Adrenal gland (tissue), 12 donors: ENCODE data around the gene LPP. TPM values are rescaled to one million over a fixed set of nuclear protein-coding genes. Genes with fewer than 3 reads are reported as not detected.

Experiments
- DNase-seq, 7 donors: peaks; one replicate each; pipeline ENCODE4 v3.0.0-alpha.2; 2019 to 2020
- H3K27ac ChIP-seq, 5 donors: fragments of 200-600 bp; sonication (generic) in 4 of 5; 1 replicate in 3 of 5; 2 replicates in 2 of 5; pipeline versions ENCODE4 v1.5.1 to v1.8.0; 2016 to 2020; ENCODE audit warnings: mild to moderate bottlenecking in 1 of 5
- H3K27me3 ChIP-seq: fragments of 200-600 bp; 2 replicates; pipeline ENCODE4 v1.8.0; 2021
- H3K36me3 ChIP-seq, 2 donors: fragments of 200-600 bp; replicated peaks in 1 of 2; 1 replicate in 1 of 2; 2 replicates in 1 of 2; pipeline versions ENCODE4 v1.5.1 to v1.8.0; 2018 to 2022
- H3K4me1 ChIP-seq, 2 donors: fragments of 200-600 bp; replicated peaks in 1 of 2; 1 replicate in 1 of 2; 2 replicates in 1 of 2; pipeline versions ENCODE4 v1.5.1 to v1.8.0; 2018 to 2021
- H3K4me3 ChIP-seq, 4 donors: fragments of 200-600 bp; sonication (generic) in 3 of 4; one replicate each; pipeline ENCODE4 v1.5.1; 2016 to 2018
- H3K9me3 ChIP-seq, 3 donors: fragments of 200-600 bp; sonication (generic) in 1 of 3; replicated peaks in 1 of 3; 1 replicate in 2 of 3; 2 replicates in 1 of 3; pipeline versions ENCODE4 v1.5.1 to v1.8.0; 2016 to 2021
- POLR2A ChIP-seq, 2 donors: fragments of 450-650 bp; IDR thresholded peaks; one replicate each; pipeline ENCODE4 v1.6.1; 2017; ENCODE audit warnings: antibody characterized with exemption in 2 of 2, mild to moderate bottlenecking in 2 of 2, moderate library complexity in 1 of 2
- WGBS, 4 donors: extraction: QIAGEN DNeasy Blood & Tissue Kit in 2 of 4; methylation state at CpG; one replicate each; pipeline versions ENCODE4 v1.1.5 to v1.1.7; 2013 to 2017; 5-methylcytosine and 5-hydroxymethylcytosine counted together
- intact Hi-C, 2 donors: fragments of 100-400 bp; cut with DNase I; formaldehyde crosslinking; loops; one replicate each; pipeline versions ENCODE4 v1.14.1 to v1.15.0; 2022 to 2023
- polyA plus RNA-seq, 3 donors: library from polyadenylated mRNA; stranded (reverse); fragments of 200-250 nt in 2 of 3; fragments of 350-450 nt in 1 of 3; fragmentation: Illumina TruSeq in 1 of 3; extraction: RNeasy Lipid Tissue Mini Kit (QIAGEN cat#74804) in 1 of 3; gene quantifications; one replicate each; pipeline ENCODE4 v1.2.3, GENCODE V29; 2013 to 2014
- total RNA-seq, 9 donors: library from RNA; depleted of rRNA in 4 of 9; stranded (reverse); fragments of >200 nt in 4 of 9; fragments of 120-200 nt in 1 of 9; fragmentation: NEBNext Ultra II Directional in 1 of 9; extraction: Animal tissue kit (Norgen Biotek cat#: 25700) in 1 of 9; gene quantifications; one replicate each; pipeline versions ENCODE4 v1.1.0 to v1.2.4, GENCODE V29; 2013 to 2023
- TF ChIP-seq, protein P1 (sequence below), 6 experiments: fragments of 450-650 bp in 4 of 6; fragments of 200-600 bp in 2 of 6; sonication (generic) in 1 of 6; IDR thresholded peaks; 1 replicate in 5 of 6; 2 replicates in 1 of 6; pipeline versions ENCODE4 v1.5.1 to v1.8.0; 2016 to 2021; ENCODE audit warnings: antibody characterized with exemption in 6 of 6, mild to moderate bottlenecking in 2 of 6, moderate library complexity in 1 of 6
- donor health status: healthy with polysubstance abuse.
- donor health status: Bipolar disorder and iron deficiency.
- donor health status: DM: yes; HTN: yes; CAD: no.
- donor health status: DM: no; HTN: no; CAD: no.
- donor health status: DM: no; HTN: no; CAD: no.
- donor health status: DM: yes; HTN: yes; CAD: no.

LPP gene
- total and polyA plus RNA-seq, 12 donors: 7.0 to 170 (median 101) TPM

DNA sequence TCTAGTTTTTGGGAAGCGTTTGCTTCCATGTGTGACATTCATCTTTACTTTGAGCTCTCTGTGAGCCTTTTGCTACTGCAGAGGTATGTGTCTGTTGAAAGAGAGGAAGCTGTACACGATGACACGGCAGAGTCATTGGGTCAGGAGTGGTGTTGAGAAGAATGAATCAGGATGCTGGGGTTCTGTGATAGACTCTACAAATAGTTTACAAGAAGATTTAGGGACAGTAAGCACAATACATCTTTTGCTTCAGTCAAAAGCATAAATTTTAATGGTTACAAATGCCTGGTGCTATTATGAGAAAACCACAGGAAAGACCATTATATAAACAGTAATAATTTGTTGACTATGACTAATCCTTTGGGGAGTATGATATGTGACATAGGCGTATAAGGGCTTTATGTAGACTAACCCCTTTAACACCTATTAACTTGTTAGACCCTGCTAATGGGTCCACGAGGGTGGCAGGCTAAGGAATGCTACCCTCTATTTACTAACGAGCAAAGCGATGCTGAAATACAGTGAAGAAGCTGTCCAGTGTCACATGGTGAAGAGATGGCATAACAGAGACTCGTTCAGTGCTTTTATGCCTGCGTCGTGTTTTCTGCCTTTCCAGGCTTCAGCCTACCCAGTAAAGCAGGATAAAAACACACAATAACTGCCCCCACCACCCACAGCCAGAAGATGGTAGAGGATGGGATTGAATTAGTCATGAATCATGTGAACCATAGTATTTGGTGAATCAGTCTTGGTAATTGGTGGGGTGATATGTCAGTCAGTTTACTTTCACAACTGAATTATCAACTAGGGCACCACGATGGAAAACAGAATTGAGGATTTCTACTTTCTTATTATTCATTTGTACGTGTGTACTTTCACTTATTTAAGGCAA, 118.8 kb downstream of the LPP start:
- no peaks in the 10 kb centered on the region for H3K27me3 ChIP-seq
- DNase-seq: no peak
- H3K4me3 ChIP-seq: no peak overlapping the region
- intact Hi-C loops: no loop called here
- no peaks in the 10 kb centered on the region for H3K9me3 ChIP-seq
- H3K36me3 ChIP-seq: no peaks in the 10 kb centered on the region
- H3K4me1 ChIP-seq: peaks cover 3 to 27% of the 10 kb centered on the region in 2 donors
- TF ChIP-seq, protein P1, sequence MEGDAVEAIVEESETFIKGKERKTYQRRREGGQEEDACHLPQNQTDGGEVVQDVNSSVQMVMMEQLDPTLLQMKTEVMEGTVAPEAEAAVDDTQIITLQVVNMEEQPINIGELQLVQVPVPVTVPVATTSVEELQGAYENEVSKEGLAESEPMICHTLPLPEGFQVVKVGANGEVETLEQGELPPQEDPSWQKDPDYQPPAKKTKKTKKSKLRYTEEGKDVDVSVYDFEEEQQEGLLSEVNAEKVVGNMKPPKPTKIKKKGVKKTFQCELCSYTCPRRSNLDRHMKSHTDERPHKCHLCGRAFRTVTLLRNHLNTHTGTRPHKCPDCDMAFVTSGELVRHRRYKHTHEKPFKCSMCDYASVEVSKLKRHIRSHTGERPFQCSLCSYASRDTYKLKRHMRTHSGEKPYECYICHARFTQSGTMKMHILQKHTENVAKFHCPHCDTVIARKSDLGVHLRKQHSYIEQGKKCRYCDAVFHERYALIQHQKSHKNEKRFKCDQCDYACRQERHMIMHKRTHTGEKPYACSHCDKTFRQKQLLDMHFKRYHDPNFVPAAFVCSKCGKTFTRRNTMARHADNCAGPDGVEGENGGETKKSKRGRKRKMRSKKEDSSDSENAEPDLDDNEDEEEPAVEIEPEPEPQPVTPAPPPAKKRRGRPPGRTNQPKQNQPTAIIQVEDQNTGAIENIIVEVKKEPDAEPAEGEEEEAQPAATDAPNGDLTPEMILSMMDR (IDR thresholded peaks at IDR 0.05): no peak
- TF ChIP-seq POLR2A (IDR thresholded peaks at IDR 0.05): no peak
- H3K27ac ChIP-seq: peak overlapping the region in 2 of 5 donors; percentile 14 to 66
- 85 to 88% (median 87%) methylated on average over 12 of the region's 12 CpGs for WGBS, 4 donors

DNA sequence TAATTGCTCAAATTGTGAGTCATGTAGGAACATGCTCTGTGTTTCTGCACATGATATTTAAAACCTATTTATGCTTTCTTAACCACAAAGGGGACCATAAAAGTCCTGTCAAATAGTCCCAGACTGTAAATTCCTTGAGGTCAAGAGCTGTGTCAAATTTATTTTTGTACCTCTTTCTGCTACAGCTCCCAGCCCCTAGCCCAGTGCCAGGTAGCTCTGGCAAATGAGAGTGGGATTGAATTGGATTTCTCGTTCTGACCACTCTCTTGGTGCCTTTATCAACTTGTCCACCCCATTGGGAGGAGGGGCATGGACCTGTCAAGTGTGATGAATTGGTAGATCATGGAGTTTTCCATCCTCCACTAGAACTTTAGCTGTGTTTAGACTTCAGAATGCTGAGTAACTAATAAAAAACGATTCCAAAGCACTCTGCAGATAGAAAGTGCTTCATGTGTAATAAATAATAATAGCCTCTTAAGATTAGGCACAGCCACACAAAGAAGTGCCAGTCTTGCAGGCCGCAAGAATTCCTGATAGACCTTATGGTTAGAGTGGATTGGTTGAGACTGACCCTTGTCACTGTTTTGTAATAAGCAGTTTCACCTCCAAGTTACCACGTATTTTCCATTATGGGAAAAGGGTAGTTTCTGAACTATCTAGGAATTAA, 120.4 kb downstream of the LPP start:
- Histone ChIP-seq H3K4me1 (peaks cover 3 to 27% of the 10 kb centered on the region in 2 donors), H3K9me3 (no peaks in the 10 kb centered on the region), H3K27ac (peak overlapping the region in 2 of 5 donors; percentile 10 to 46), H3K4me3 (no peak overlapping the region), H3K27me3 (no peaks in the 10 kb centered on the region), H3K36me3 (no peaks in the 10 kb centered on the region)
- no peak for DNase-seq
- intact Hi-C loops: no loop called here
- TF ChIP-seq, protein P1 (IDR thresholded peaks at IDR 0.05): no peak
- no peak for TF ChIP-seq POLR2A (IDR thresholded peaks at IDR 0.05)
- WGBS, 4 donors: 72 to 81% (median 75%) methylated on average over 4 of the region's 4 CpGs

DNA sequence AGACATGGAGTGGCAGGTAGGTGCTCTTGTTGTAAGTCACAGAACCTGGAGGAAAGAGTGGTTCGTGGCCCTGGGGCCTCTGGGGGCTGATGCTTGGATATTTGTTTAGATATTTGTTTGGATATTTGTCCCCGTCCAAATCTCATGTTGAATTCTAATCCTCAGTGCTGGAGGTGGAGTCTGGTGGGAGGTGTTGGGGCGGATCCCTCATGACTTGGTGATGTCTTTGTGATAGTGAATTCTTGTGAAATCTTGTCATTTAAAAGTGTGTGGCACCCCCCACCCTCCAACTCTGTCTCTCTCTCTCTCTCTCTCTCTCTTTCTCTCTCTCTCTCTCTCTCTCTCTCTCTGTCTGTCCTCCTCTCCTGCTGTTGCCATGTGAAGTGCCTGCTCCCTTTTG, 122.4 kb downstream of the LPP start:
- DNase-seq: no peak
- H3K4me3 ChIP-seq: no peak overlapping the region
- no peaks in the 10 kb centered on the region for H3K36me3 ChIP-seq
- 90 to 97% (median 95%) methylated on average over 3 of the region's 3 CpGs for WGBS, 4 donors
- H3K9me3 ChIP-seq: no peaks in the 10 kb centered on the region
- no peak overlapping the region for H3K27ac ChIP-seq
- TF ChIP-seq POLR2A (IDR thresholded peaks at IDR 0.05): no peak
- TF ChIP-seq, protein P1 (IDR thresholded peaks at IDR 0.05): no peak
- intact Hi-C loops: no loop called here
- H3K27me3 ChIP-seq: no peaks in the 10 kb centered on the region
- peaks cover 0 to 9% of the 10 kb centered on the region in 2 donors for H3K4me1 ChIP-seq

DNA sequence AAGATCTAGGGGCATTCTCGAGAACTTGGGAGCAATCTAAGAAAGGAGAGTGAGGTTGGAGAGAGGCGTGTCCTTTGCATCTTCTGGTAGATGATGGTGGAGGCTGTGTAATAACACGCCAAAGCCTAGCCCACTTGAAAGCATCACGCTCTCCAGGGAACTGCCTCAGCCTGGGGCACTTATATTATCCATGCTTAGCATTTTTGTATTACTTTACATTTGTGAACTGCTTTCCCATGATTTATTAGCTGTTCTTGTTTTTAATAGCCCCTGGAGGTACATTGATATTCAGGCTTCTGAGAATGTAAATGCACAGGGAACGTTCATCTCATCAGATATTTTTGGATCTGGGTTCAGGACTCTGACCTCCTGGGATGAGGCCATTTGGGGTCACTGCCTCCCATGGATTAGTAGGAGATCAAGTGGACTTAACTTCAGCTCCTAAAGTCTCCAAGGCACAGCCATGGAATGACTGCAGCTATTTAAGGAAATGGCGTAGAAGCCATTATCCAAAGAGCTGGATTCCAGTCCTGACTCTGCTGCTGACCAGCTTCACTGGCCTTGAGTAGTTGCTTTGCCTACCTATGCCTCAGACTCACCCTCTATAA, 124.9 kb downstream of the LPP start:
- 64 to 86% (median 74%) methylated on average over 5 to 6 of the region's 6 CpGs for WGBS, 4 donors
- H3K36me3 ChIP-seq: no peaks in the 10 kb centered on the region
- H3K4me1 ChIP-seq: peaks cover 16 to 22% of the 10 kb centered on the region in 2 donors
- no peak overlapping the region for H3K4me3 ChIP-seq
- TF ChIP-seq POLR2A (IDR thresholded peaks at IDR 0.05): no peak
- TF ChIP-seq, protein P1 (IDR thresholded peaks at IDR 0.05): no peak
- no peak overlapping the region for H3K27ac ChIP-seq
- intact Hi-C loops: no loop called here
- H3K27me3 ChIP-seq: no peaks in the 10 kb centered on the region
- DNase-seq: no peak
- H3K9me3 ChIP-seq: no peaks in the 10 kb centered on the region
